GM21825 (cell line): Measurements from ENCODE around the gene RSRC2.
"Not testable (repeated sequence)": the region's sequence is repeated elsewhere in the genome, so short reads cannot be mapped to it uniquely, and the experiment has no call there.

Experiments used
- ATAC-seq: cut with Tn5 transposase; IDR thresholded peaks from one replicate; pipeline ENCODE4 v1.9.1; 2021; ENCODE audit warnings: mild to moderate bottlenecking, moderate library complexity; ENCODE audit not compliant: unreplicated experiment

The RSRC2 gene

GRCh38 chr12:122526683-122527477 lies at the start of gene RSRC2, which contains the start of gene KNTC1:
RSRC2 (minus strand) TSS chr12:122526936; CDS start chr12:122526853, 83 bp downstream.
KNTC1 (plus strand) TSS chr12:122527249; CDS start chr12:122530064, 2,815 bp downstream.
- peak; percentile 82 for ATAC-seq

- no peak for ATAC-seq
Measured at GRCh38 chr12:122571821-122572220, 45.1 kb upstream of the RSRC2 start.

- not testable (repeated sequence) for ATAC-seq
Measured at GRCh38 chr12:122570006-122570405, 43.3 kb upstream of the RSRC2 start.

- ATAC-seq = no peak
Measured at GRCh38 chr12:122569288-122569687, 42.6 kb upstream of the RSRC2 start.

- ATAC-seq = not testable (repeated sequence)
Measured at GRCh38 chr12:122566816-122567215, 40.1 kb upstream of the RSRC2 start.

GRCh38 chr12:122563361-122563760 lies 36.6 kb upstream of the RSRC2 start:
- no peak for ATAC-seq

GRCh38 chr12:122560138-122560537 lies 33.4 kb upstream of the RSRC2 start:
- ATAC-seq = no peak

GRCh38 chr12:122558745-122559641 lies 32.3 kb upstream of the RSRC2 start:
- no peak for ATAC-seq

- ATAC-seq = no peak
Measured at GRCh38 chr12:122547330-122547729, 20.6 kb upstream of the RSRC2 start.

GRCh38 chr12:122545855-122546254 lies 19.1 kb upstream of the RSRC2 start:
- peak; percentile 69 for ATAC-seq

- ATAC-seq = no peak
Measured at GRCh38 chr12:122544537-122544936, 17.8 kb upstream of the RSRC2 start.

GRCh38 chr12:122538496-122538895 lies 11.8 kb upstream of the RSRC2 start:
- no peak for ATAC-seq

- ATAC-seq = no peak
Measured at GRCh38 chr12:122537021-122537420, 10.3 kb upstream of the RSRC2 start.

- no peak for ATAC-seq
Measured at GRCh38 chr12:122533856-122534255, 7.1 kb upstream of the RSRC2 start.

GRCh38 chr12:122528992-122529391 lies 2.3 kb upstream of the RSRC2 start:
- no peak for ATAC-seq

- no peak for ATAC-seq
Measured at GRCh38 chr12:122528582-122528981, 1.8 kb upstream of the RSRC2 start.

- no peak for ATAC-seq
Measured at GRCh38 chr12:122527478-122527944, 775 bp upstream of the RSRC2 start.

GRCh38 chr12:122523846-122524718 lies 2.7 kb downstream of the RSRC2 start:
- no peak for ATAC-seq

- ATAC-seq = no peak
Measured at GRCh38 chr12:122523280-122523679, 3.5 kb downstream of the RSRC2 start.

- ATAC-seq = no peak
Measured at GRCh38 chr12:122520676-122521075, 6.1 kb downstream of the RSRC2 start.

GRCh38 chr12:122519418-122519817 lies 7.3 kb downstream of the RSRC2 start:
- ATAC-seq = no peak
